NCI-H1048 (cell line): Measurements from ENCODE around the gene CDK6.

Source experiments
- DNase-seq: peaks from one replicate; lab custom pipeline; 2025; lab: John Stamatoyannopoulos, UW

Gene CDK6

DNA sequence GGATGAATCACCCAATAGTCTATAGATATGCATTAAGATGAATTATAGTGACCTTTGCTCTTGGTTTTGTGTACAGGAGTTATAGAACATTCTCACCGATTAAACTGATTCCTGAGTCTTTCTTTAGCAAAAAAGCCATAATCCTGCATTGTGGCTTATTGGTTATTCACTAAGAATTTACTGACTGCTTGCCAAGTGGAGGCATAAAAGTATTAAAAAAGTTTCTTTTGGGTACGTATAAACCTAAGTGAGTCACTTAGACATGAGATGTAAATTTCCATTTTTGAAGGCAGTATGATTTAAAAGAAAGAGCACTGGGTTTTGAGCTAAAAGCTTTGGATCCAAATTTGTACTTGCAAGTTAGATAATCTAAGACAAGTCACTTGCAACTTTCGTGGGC lies 100.7 kb downstream of the CDK6 start:
- DNase-seq: no peak

DNA sequence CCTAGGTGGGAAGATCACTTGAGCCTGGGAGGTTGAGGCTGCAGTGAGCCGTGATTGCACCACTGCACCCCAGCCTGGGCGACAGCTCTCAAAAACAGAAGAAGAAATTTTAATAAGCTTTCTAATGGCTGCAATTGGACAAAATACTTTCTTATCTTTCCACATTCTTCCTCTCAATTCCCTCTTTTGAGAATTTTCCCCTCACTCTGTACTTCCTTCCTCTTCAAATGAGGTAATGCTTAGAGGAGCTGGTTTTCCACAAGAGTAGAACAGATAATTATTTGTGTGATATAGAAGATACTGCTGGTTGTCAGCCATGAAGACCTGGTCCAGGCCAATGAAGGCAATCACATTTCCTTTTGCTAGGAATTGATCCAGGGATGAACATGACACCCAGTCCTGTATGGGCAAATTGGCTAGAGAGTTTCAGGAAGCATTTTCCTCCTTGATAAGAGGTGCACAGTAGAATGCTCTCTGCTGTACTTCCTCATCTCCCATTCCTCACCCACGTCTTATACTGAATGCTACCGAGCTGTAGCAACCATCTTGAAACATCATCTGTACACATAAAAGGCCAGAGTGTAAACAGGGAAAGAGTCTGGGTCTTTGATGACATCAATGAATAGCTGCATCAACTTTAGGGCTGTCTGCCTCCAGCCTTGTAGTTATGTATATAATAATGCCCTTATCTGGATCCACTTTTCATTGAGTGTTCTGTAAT lies 103.9 kb downstream of the CDK6 start:
- no peak for DNase-seq

DNA sequence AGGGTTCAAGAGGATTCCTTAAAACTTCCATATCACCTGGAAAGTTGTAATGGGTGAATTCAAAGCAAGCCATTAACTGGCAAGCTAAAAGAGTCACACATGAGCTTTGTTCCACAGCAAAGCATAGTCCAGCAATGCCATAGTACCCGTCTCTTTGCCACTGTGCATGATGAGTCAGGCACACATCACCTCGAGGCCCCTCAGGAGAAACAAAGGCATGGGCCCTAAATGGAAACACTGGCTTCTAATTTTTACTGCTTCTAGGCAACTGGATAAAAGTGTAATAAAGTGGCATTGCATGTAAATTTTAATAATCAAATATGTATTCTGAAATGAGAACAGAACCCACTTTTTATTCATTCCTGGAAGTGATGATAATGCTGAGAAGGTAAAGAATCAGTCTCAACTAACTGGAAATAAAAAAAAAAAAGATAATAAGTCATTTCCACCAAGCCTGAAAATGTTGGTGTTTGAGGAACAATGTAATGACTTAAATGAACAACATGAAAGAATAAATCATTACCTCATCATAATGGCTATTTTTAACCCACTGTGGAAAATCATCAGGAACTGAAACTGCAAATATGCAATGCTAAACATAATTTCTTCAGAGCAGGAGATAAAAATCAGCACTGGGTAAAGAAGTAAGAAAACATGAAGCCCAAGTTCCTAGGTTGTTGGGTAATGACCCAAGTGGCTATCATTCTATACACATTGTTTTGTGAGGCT lies 104.9 kb downstream of the CDK6 start:
- no peak for DNase-seq

DNA sequence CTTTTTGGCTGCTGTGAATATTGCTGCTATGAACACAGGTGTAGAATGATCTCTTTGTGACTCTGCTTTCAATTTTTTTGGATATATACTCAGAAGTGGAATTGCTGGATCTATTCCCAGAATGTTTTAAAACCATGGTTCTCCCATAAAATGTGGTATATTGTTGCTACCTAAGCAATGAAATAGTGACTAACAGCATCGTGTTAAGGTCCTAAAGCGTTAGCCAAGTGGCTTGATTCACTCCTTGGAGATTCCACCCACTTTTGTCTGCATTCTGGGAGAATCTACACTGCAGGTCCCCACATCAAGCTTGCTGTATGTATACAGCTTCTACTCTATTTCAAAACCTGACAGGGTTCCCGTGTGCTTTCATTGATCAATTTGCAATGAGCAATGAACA lies 105.6 kb downstream of the CDK6 start:
- DNase-seq: no peak

DNA sequence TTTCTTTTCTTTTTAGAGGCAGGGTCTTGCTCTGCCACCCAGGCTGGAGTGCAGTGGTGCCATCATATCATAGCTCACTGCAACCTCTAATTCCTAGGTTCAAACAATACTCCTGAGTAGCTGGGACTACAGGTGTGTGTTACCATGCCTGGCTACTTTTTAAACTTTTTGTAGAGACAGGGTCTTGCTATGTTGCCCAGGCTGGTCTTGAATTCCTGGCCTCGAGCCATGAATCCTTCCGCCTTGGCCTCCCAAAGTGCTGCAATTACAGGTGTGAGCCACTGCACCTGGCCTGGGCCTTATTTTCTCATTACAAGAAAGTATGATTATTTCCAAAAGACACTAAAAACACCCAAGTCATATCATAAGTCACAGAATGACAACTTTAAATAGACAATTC lies 106.6 kb downstream of the CDK6 start:
- no peak for DNase-seq

DNA sequence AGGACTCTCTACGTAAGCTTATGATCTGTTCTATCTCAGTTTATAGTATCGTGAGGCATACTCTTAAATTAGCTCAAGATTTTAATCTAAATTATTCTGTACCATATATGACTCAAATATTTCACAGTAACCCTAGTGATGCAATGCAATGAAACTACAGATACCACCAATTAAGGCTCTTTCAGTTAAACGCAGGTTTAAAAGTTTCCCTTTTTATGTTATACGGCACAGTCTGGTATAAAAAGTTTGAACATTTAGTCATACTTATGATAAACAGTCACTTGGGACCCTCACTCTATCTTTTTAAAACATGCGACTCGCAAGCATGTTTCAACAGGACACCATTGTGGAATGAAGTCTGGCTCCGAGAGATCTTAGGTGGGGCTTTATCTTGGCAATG lies 107.2 kb downstream of the CDK6 start:
- no peak for DNase-seq

DNA sequence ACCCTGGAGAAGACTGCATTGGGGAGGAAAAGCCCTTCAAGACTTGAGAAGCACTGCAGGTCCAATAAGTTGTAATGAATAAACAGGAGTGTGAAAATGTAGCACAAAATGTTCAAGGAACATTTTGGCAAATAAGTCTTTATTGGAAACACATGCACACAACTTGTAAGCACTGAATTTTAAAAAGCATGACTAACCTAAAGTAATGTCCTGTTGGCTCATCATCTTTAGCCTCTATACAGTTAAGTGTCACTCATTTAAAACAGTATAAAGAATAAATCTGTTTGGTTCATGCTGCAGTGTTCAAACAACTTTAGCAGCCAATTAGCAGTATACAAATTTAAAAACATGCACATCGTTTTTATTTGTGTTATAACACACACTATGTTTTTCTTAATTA lies 108.6 kb downstream of the CDK6 start:
- no peak for DNase-seq

DNA sequence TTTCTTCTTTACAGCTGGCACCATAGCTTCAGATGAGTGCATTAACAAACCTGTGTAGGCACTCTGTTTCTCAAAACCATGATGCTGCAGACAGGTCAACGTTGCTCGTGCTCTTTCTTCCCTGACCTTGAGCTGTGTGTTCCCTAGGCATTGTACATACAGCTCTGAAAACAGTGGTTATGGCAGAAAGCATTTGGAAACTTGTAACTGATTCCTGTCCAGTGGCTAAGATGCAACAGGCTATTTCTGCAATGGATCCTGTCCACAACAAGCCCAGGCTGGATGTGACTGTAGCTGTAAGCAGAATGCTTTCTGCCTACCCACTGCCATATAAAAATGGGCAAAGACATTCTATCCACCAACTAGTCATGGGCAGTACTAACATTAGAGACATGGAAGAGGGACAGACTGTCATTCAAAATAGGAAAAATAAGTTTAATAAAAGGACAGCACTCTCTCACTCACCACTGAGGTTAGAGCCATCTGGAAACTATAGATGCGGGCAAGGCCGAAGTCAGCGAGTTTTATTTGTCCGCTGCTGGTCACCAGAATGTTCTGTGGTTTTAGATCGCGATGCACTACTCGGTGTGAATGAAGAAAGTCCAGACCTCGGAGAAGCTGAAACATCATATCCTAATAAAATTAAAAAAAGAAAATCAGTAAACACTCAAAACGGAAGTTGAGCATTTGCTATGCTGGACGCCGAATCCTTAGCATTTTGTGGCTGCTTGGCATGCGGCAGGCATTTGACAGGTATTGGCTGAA lies 111.0 kb downstream of the CDK6 start:
- DNase-seq: no peak

DNA sequence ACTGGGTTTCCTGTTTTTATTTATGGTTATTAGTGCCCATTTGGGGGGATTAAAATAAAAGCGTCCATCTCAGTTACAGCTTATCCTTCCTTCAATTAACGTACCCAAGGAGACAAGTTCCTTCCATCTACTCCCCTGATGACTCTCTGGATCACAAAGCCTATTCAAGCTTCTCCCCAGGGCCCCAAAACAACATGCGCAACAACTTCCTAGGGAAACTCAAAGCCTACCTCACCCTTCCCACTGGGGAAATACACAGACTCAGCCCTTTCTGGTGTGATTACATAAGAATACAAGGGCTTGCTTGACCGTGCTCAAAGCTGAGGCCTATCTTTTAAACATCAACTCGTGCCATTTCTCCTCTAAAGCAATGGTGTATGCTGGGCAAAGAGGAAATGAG lies 112.4 kb downstream of the CDK6 start:
- no peak for DNase-seq

DNA sequence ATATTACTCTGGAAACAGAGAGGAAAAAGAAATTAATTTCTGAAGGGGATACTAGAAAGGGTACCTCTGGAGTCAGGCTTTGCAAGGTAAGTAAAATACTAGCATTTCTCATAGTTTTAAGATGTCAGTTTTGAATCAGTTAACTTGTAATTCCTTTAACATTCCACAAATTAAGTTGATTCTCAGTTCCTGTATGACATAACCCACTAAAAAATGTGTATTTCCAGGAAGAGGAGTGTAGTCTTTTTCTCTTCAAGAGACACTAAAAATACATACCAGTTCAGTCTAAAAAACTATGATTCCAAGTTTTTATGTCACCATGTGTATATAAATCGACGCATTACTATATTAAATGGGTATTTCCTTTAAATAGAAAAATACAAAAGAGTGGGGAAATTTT lies 113.2 kb downstream of the CDK6 start:
- DNase-seq: no peak

DNA sequence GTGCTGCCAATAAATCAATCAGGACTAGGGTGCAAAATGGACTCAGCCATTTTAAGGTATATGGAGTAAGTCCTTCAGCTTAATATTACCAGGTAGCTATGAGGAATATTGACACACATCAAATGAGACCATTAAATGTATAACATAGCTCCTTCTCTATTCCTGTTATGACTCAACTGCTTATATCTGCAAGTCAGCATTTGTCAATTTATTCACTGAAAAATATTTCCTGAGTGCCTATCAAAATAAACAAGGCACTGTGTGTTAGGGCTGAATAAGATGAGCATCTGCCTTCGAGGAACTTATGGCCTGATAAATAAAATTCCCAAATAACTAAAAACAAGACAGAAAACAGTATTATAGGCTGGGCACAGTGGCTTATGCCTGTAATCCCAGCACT lies 113.8 kb downstream of the CDK6 start:
- no peak for DNase-seq

DNA sequence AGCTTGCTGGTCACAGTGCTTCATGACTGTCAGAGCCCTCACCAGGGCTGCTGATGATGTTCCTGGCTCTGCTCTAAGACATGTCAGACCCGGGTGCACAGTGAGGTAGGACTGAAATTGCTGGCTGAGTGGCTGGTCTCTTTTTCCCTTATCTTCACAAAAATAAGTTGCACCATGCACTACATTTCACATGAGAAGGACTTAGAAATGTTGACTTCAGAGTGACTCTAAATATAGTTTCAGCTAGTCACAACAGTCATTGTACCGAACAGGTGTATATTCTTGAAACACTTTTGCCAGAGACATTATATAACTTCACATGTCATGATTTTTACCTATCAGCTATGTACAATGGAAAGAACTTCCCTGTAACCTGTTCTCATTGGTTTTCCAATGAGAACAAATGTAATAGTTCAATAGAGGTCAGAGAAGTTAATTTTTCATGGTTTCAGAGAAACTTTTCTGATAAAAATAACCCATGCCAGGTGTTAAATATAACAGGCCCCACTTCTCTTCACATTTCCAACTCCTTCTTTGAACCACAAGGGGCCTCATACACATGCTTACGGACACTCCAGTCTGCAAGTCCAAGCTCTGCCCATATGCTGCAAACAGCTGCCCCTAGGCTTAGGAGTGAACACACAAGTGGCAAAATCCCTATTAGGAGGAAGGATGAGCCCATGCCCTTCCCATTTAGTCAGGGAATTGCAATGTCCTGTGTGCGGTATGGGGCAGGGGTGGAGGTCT lies 115.6 kb downstream of the CDK6 start:
- no peak for DNase-seq

DNA sequence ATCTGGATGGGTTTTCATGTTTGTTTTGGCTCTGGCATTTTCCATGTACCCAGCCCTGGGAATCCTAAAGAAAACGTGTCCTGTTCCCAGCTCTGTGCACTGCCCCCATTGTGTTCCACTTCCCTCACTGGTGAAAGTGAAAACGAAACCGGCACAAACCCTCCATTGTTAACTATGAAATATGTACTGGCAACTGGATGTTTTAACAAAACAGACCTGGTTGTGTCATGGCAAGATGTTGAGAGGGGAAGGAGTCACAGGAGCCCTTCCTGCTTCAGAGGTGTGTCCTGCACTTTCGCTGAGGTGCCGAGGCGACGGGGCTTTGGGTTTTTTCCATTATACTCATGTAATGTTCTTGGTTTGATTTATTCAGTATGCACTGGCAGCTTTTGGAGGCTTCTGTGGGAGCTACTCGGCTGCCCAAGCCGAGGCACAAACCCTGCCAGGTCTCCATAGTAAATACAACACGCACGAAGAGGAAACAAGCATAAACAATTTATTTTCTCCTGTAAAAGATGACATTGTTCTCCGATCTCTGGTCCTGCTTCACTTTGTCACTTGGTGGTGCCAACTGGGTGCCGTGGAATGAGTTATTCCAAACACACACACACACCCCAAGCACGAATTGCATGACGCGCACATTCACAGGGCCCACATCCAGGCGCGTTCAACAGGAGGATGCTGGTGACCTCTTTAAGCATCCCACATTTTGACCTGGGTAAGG lies 118.2 kb downstream of the CDK6 start:
- no peak for DNase-seq

DNA sequence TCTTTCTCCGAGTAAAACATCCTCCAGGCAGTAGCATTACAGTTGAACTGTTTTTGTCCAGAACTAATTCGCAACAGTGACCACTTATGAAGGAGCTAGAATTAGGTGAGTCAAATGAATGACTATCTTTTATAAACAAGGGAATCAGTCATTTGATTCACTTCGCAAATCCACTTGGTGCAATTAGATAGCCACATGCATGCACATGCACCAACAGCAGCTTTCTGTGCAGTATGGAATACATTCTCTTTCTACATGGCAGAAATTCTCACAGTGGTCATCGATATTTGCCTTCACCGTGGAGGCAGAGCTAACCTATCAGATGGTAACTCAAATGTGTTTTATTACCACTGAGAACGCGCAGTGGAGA lies 118.8 kb downstream of the CDK6 start:
- DNase-seq: no peak

DNA sequence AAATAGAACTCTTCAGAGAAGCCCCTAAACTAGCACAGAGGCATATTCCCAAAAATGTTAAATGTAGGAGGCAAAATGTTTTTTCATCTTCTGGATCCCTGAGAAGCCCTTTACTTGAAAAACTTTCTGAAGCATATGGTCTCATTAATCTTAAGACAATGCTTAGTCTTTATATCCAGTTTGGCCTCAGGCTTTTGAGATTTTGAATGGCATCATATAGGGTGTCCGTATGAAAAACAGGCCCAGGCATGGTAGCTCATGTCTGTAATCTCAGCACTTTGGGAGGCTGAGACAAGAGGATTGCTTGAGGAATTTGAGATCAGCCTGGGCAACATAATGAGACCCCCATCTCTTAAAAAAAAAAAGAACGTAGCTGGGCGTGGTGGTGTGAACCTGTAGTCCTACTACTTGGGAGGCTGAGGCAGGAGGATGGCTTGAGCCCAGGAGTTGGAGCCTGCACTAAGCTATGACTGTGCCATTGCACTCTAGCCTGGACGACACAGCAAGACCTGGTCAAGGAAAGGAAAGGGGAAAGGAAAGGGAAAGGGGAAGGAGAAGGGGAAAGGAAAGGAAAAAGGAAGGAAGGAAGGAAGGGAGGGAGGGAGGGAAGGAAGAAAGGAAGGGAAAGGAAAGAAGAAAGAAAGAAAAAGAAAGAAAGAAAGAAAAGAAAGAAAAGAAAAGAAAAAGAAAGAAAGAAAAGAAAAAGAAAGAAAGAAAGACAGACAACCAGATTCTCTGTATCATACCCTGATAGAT lies 119.4 kb downstream of the CDK6 start:
- no peak for DNase-seq

DNA sequence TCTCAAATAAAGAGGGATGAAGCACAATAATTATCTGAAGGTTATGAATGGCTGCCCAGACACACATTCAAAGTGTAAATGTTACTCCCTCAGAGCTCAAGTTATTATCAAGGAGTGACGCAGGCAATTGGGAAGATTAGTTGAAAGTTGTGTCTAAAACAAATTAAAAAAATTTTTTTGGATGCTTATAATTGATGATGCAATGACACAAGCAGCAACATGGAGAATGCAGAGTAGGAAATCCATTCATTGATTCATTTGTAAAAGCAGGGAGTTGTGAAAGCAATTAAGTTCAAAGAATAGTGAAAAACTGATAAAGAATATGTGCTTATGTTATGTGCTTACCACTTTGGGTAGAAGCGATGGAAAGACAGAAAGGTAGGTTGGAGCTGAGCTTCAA lies 120.4 kb downstream of the CDK6 start:
- DNase-seq: no peak

DNA sequence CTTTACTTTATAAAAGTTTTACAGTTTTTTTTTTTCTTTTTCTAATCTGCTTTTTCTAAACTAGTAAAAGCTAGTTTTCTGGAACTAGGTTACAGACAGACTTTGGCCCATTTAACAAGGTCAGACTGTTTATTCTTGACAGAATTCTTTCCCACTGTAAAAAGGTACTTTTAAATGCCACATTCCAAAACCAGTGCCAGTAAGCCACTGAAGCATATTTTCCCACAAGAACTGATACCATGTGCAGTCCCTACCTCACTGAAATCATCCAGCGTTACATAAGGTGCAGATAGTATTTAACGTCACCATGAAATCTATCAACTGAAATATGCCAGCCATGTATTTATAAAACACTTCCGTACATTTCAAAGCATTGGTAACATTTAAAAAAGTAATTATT lies 121.6 kb downstream of the CDK6 start:
- DNase-seq: no peak

DNA sequence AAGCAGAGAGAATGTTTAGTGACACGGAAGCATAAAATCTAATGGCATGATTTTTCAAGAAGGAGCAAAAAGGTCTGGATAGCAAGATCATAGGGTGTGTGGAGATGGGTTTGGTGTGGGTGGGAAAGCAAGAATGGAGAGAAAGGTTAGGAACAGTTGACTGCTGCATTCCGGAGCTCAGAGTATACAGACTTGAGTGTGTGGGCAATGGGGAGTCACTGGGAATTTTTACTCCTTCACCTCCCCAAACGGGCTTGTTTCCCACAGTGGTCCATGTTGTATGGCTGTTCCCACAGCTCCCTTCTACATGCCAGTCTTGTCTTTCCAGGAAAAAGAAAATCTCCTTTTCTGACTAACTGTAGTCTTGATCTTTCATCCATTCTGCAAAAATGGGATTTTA lies 122.1 kb downstream of the CDK6 start:
- DNase-seq: no peak

DNA sequence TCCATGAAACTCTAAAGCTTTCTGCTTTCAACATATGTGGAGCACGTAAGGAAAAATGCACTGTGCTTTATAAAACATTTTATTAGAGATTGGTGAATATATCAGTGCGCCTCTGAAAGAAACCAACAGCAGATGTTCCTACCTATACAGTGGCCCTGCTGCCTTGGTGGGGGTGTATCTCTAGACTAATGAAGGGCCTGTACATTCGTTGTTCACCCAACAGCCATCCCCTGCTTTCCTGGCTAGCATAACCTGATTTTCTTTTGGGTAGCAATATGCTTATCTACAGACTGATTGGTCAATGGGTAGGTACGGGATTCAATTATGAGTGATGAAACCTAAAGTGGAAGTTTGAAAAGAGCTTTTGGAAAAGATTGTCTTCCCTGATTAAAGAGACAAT lies 126.5 kb downstream of the CDK6 start:
- DNase-seq: no peak

DNA sequence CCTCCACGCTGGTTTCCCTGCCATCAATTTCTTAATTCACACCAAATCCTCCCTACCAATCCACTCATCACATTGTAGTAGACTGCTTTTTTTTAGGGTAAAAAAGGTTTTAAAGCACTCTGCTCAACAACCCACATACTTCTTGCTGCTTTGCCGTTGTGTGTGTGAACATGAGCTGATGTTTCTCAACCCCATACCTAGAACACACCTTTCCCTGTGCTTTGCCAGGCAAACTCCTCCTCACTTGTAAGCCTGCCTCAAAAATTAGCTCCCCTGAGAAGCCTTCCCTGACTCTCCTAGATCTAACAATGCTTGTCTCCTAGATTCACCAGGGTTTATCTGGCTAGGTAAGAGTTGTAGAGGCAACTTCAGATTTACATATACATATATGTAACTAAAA lies 127.2 kb downstream of the CDK6 start:
- no peak for DNase-seq
